ENCODE data around the gene TRMU. TPM values are rescaled to one million over a fixed set of nuclear protein-coding genes. Genes with fewer than 3 reads are reported as not detected.

Gene TRMU
- polyA plus RNA-seq, 1 experiment: 23.7 TPM

DNA sequence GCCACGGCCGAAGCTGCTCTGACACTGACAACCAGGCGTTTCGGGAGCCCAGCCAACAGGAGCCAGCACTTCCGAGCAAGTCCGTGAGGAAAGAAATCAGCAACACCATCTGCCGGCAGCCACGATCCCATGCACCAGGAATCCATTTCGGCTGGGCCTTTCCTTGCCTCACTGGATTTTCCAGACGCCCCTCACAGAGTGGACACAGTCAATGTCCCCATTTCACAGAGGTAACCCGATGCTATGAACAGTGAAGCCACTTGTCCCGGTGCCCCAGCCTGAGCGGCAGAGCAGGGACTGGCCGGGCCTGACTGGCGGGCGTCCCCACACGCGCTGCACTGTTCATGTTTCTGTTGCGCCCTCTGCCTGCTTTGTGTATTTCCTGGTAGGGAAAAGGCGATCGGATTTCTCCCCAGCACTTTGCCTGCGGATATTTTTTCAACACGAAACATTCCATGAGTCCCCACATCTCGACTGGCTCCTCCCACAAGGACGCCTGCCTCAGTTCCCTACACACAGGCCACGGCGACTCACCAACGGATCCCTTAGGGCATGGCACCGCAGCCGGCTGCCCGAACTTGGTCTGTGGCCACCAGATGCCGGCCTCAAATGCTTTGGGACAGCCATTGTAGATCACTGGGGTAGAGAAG is 55.3 kb downstream of the TRMU start:
- POLR2A ChIA-PET: no interaction called here
- TF ChIP-seq, protein P1, sequence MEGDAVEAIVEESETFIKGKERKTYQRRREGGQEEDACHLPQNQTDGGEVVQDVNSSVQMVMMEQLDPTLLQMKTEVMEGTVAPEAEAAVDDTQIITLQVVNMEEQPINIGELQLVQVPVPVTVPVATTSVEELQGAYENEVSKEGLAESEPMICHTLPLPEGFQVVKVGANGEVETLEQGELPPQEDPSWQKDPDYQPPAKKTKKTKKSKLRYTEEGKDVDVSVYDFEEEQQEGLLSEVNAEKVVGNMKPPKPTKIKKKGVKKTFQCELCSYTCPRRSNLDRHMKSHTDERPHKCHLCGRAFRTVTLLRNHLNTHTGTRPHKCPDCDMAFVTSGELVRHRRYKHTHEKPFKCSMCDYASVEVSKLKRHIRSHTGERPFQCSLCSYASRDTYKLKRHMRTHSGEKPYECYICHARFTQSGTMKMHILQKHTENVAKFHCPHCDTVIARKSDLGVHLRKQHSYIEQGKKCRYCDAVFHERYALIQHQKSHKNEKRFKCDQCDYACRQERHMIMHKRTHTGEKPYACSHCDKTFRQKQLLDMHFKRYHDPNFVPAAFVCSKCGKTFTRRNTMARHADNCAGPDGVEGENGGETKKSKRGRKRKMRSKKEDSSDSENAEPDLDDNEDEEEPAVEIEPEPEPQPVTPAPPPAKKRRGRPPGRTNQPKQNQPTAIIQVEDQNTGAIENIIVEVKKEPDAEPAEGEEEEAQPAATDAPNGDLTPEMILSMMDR (IDR thresholded peaks at IDR 0.05; ENCODE audit: low read depth, low read length): peak; percentile 69
- CTCF ChIA-PET: interaction anchor here (0.6 to 1.5 kb wide), 2 partner anchors 14 to 23 kb away, joined by 7 to 9 read pairs; no protein-coding TSS in a partner anchor
- Histone ChIP-seq H3K9me3 (ENCODE audit: control insufficient read depth, insufficient read depth, low read length) (no peaks in the 10 kb centered on the region; the same call in 1 of the 2 replicates), H3K27ac (ENCODE audit: low read depth, low read length) (peak overlapping the region; percentile 39), H3K4me3 (ENCODE audit: low read depth, low read length) (peak overlapping the region; percentile 32; the same call in 1 of the 2 replicates), H3K27me3 (ENCODE audit: control insufficient read depth, insufficient read depth, low read length) (no peaks in the 10 kb centered on the region)
- DNase-seq (ENCODE audit: low read depth, low spot score): peak; percentile 6

DNA sequence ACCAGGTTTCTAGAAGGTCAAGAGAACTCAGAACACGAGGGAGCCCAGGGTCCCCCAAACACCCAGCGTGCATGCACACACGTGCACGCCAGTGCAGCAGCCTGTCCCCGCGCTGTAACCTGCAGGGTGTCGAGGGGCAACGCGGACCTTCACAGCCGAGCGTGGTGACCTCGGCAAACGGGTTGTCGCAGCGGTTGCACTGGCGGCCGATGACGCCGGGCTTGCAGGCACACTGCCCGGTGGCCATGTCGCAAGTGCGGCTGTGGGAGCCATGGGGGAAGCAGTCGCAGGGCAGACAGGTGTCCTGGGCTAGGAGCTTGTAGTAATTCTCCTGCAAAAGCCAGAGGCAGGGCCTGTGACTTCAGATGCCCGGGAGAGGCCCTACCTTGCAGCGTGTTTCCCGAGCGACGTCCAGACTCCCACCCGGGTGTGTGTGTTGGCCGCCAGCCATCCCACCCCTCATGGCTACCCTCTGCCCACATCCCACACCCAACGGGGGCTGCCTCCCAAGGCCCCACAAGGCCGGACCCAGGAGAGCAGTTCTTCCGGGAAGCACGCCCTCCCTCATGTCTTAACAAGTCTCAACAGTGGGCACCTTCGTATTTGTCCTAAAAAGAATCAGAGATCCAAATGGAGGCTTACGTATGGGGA is 56.1 kb downstream of the TRMU start:
- POLR2A ChIA-PET: no interaction called here
- no peak for DNase-seq (ENCODE audit: low read depth, low spot score)
- TF ChIP-seq, protein P1 (IDR thresholded peaks at IDR 0.05; ENCODE audit: low read depth, low read length): no peak
- Histone ChIP-seq H3K27me3 (ENCODE audit: control insufficient read depth, insufficient read depth, low read length) (no peaks in the 10 kb centered on the region), H3K27ac (ENCODE audit: low read depth, low read length) (no peak overlapping the region), H3K4me3 (ENCODE audit: low read depth, low read length) (no peak overlapping the region), H3K9me3 (ENCODE audit: control insufficient read depth, insufficient read depth, low read length) (no peaks in the 10 kb centered on the region; the same call in 1 of the 2 replicates)
- CTCF ChIA-PET: interaction anchor here (1.5 kb wide), 1 partner anchor 24 kb away, joined by 5 read pairs; no protein-coding TSS in a partner anchor

DNA sequence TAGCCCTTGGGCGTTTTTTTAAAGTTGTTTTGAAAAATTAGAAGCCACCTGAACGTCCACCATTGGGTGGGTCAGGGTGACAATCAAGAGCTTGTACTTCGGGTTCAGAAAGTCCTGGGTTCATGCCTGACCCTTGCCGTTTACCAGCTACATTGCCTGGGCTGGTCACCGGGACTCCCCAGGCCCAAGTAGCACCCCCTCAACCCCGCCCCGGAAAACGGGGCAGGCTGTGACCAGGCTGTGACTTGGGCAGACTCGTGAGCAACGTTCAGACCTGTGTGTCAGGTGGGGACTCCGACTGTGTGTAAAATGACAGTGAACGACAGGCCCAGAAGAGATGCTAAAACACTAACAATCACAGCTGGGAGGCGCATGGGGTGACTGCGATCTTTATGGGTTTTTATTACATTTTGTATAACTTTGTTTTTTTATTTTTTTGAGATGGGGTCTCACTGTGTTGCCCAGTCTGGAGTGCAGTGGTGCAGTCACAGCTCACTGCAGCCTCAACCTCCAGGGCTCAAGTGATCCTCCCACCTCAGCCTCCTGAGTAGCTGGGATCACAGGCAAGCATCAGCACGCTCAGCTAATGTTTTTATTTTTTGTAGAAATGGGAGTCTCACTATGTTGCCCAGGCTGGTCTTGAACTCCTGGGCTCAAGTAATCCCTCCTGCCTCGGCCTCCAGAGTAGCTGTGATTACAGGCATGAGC is 56.8 kb downstream of the TRMU start:
- CTCF ChIA-PET: interaction anchor here (1.5 kb wide), 1 partner anchor 25 kb away, joined by 5 read pairs; no protein-coding TSS in a partner anchor

DNA sequence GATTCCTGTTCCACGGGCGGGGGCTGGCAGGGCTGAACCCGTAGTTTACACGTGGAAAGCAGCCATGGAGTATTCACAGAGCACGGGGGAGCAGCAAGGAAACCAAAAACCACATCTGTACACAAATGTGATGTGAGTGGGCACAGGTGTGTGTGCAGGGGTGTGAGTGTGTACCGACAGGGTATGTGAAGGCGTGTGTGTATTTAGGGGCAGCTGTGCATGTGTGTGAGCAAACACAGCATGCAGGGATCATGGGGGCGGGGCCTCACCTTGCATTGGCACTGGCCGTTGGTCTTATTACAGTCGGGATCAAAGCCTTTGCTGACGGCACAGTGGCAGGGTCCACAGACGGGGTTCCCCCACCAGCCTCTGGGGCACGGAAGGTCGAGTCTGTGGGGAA is 58.4 kb downstream of the TRMU start:
- H3K4me3 ChIP-seq (ENCODE audit: low read depth, low read length): no peak overlapping the region
- no peaks in the 10 kb centered on the region; the same call in 1 of the 2 replicates for H3K9me3 ChIP-seq (ENCODE audit: control insufficient read depth, insufficient read depth, low read length)
- ChIA-PET POLR2A (no interaction called here), CTCF (no interaction called here)
- no peak overlapping the region for H3K27ac ChIP-seq (ENCODE audit: low read depth, low read length)
- DNase-seq (ENCODE audit: low read depth, low spot score): no peak
- H3K27me3 ChIP-seq (ENCODE audit: control insufficient read depth, insufficient read depth, low read length): peaks cover 11% of the 10 kb centered on the region
- TF ChIP-seq, protein P1 (IDR thresholded peaks at IDR 0.05; ENCODE audit: low read depth, low read length): no peak

More for the DNA sequence above, 56.8 kb downstream of the TRMU start:
- Histone ChIP-seq H3K27ac (ENCODE audit: low read depth, low read length) (no peak overlapping the region), H3K4me3 (ENCODE audit: low read depth, low read length) (no peak overlapping the region), H3K9me3 (ENCODE audit: control insufficient read depth, insufficient read depth, low read length) (no peaks in the 10 kb centered on the region; the same call in 1 of the 2 replicates), H3K27me3 (ENCODE audit: control insufficient read depth, insufficient read depth, low read length) (no peaks in the 10 kb centered on the region)
- DNase-seq (ENCODE audit: low read depth, low spot score): no peak
- TF ChIP-seq, protein P1 (IDR thresholded peaks at IDR 0.05; ENCODE audit: low read depth, low read length): no peak
- POLR2A ChIA-PET: no interaction called here

Data from AG04450 (cell line).